Fibroblast of lung (primary cell): Measurements from ENCODE around the gene SRL. TPM values are rescaled to one million over a fixed set of nuclear protein-coding genes. Genes with fewer than 3 reads are reported as not detected.

ENCODE experiments used
- DNase-seq, 2 donors: peaks; one replicate each; pipeline versions ENCODE4 v3.0.0 to v3.0.0-alpha.2; 2010; ENCODE audit warnings: low read depth in 2 of 2
- H2AFZ ChIP-seq: 2 replicates; pipeline ENCODE4 v1.5.1; 2012; ENCODE audit warnings: low read length, control low read depth, inconsistent platforms
- H3K27ac ChIP-seq: 2 replicates; pipeline ENCODE4 v1.5.1; 2011; ENCODE audit warnings: low read length, control low read depth; ENCODE audit not compliant: insufficient read depth
- H3K27me3 ChIP-seq: 2 replicates; pipeline ENCODE4 v1.5.1; 2011; ENCODE audit warnings: mild to moderate bottlenecking, low read length; ENCODE audit not compliant: control insufficient read depth, insufficient read depth
- H3K36me3 ChIP-seq: 2 replicates; pipeline ENCODE4 v1.5.1; 2011; ENCODE audit warnings: low read length; ENCODE audit not compliant: control insufficient read depth, insufficient read depth
- H3K4me1 ChIP-seq: 2 replicates; pipeline ENCODE4 v1.5.1; 2011; ENCODE audit warnings: low read length; ENCODE audit not compliant: control insufficient read depth, insufficient read depth; ENCODE audit errors: extremely low read depth
- H3K4me2 ChIP-seq: 2 replicates; pipeline ENCODE4 v1.5.1; 2011; ENCODE audit warnings: low read length, control low read depth; ENCODE audit not compliant: insufficient read depth; ENCODE audit errors: extremely low read depth
- H3K4me3 ChIP-seq, 4 experiments: fragments of 200-600 bp in 1 of 4; sonication (generic) in 1 of 4; replicated peaks in 1 of 4; 2 replicates each; pipeline ENCODE4 v1.5.1; 2011 to 2016; ENCODE audit warnings: low read length in 4 of 4, low read depth in 3 of 4, mild to moderate bottlenecking in 3 of 4, control low read depth in 2 of 4, inconsistent platforms in 1 of 4, mixed read lengths in 1 of 4; ENCODE audit not compliant: insufficient read depth in 1 of 4; ENCODE audit errors: control extremely low read depth in 1 of 4
- H3K79me2 ChIP-seq: 2 replicates; pipeline ENCODE4 v1.5.1; 2012; ENCODE audit warnings: mild to moderate bottlenecking, low read length, inconsistent platforms; ENCODE audit not compliant: control insufficient read depth, insufficient read depth
- H3K9ac ChIP-seq: 2 replicates; pipeline ENCODE4 v1.5.1; 2011; ENCODE audit warnings: mild to moderate bottlenecking, low read length, control low read depth; ENCODE audit not compliant: insufficient read depth
- H3K9me3 ChIP-seq: 2 replicates; pipeline ENCODE4 v1.5.1; 2012; ENCODE audit warnings: low read depth, low read length; ENCODE audit not compliant: control insufficient read depth, insufficient read depth
- H4K20me1 ChIP-seq: 2 replicates; pipeline ENCODE4 v1.5.1; 2011; ENCODE audit warnings: low read length; ENCODE audit not compliant: control insufficient read depth, insufficient read depth; ENCODE audit errors: extremely low read depth
- EZH2 ChIP-seq: IDR thresholded peaks from 2 replicates; pipeline ENCODE4 v1.5.1; 2012; ENCODE audit warnings: low read length, control low read depth, mild to moderate bottlenecking; ENCODE audit errors: missing control alignments
- polyA plus RNA-seq, 2 donors: library from polyadenylated mRNA; depleted of rRNA in 1 of 2; stranded (reverse) in 1 of 2; unstranded in 1 of 2; fragments of >200 nt; gene quantifications; 2 replicates each; pipeline ENCODE4 v1.2.1, GENCODE V29; 2011 to 2012; ENCODE audit warnings: missing spikeins in 1 of 2
- total RNA-seq: library from RNA; depleted of rRNA; stranded (reverse); fragments of >200 nt; gene quantifications from 2 replicates; pipeline ENCODE4 v1.2.1, GENCODE V29; 2014
- TF ChIP-seq, protein P1 (sequence below), 2 donors: IDR thresholded peaks in 1 of 2; conservative IDR thresholded peaks in 1 of 2; 1 replicate in 1 of 2; 2 replicates in 1 of 2; pipeline ENCODE4 v1.5.1; 2011 to 2012; ENCODE audit warnings: low read length in 2 of 2, control low read depth in 1 of 2, inconsistent platforms in 1 of 2, low read depth in 1 of 2, mild to moderate bottlenecking in 1 of 2

The SRL gene
- total and polyA plus RNA-seq, 2 donors (not counting 1 experiment from before 2014, with no cell fraction given): 0.07 to 0.17 TPM

DNA sequence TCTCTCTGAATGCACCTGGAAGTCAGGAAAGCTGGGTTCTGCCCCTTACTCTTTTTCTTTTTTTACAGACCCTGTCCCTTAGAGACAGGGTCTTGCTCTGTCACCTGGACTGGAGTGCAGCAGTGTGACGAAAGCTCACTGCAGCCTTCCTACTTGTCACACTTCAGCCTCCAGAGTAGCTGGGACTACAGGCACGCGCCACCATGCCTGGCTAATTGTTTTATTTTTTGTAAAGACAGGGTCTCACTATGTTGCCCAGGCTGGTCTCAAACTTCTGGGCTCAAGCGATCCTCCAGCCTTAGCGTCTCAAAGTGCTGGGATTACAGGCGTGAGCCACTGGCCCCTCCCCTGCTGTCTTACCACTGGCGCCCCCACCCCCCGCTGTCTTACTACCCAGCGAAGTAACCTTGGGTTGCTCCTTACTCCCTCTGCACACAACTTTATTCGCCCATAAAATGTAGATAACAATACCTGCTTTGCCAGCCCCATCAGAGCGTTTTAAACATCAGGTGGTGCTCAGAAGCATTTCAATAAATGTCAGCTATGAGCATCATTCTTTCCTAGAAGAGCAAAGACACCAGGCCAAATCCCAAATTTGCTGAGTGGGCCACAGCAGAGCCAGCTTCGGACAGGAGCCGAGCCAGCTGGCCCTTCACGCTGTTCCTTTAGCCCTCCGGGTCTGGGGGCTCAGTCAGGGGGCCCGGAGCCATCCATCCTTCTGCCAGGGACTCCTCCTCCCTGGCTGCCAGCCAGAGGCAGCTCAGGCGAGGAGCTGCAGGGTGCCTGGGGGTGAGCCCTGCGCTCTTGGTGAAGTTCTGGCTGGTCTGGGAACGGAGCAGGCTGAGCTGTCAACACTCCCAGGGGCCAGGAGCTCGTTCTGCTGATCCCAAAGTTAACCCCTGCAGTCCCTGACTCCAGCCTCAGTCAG lies 24.4 kb downstream of the SRL start:
- peaks cover 29% of the 10 kb centered on the region for H3K4me1 ChIP-seq
- peak in 1 of 2 donors; percentile 53 for DNase-seq
- H3K79me2 ChIP-seq: no peaks in the 10 kb centered on the region
- no peaks in the 10 kb centered on the region for H3K36me3 ChIP-seq
- no peaks in the 10 kb centered on the region for H4K20me1 ChIP-seq
- no peaks in the 10 kb centered on the region for H3K9me3 ChIP-seq
- H3K4me2 ChIP-seq: peak overlapping the region; percentile 8
- peak overlapping the region; percentile 45 for H3K9ac ChIP-seq
- peak overlapping the region; percentile 67 for H2AFZ ChIP-seq
- no peak overlapping the region for H3K27ac ChIP-seq
- H3K4me3 ChIP-seq: no peak overlapping the region
- TF ChIP-seq, protein P1, sequence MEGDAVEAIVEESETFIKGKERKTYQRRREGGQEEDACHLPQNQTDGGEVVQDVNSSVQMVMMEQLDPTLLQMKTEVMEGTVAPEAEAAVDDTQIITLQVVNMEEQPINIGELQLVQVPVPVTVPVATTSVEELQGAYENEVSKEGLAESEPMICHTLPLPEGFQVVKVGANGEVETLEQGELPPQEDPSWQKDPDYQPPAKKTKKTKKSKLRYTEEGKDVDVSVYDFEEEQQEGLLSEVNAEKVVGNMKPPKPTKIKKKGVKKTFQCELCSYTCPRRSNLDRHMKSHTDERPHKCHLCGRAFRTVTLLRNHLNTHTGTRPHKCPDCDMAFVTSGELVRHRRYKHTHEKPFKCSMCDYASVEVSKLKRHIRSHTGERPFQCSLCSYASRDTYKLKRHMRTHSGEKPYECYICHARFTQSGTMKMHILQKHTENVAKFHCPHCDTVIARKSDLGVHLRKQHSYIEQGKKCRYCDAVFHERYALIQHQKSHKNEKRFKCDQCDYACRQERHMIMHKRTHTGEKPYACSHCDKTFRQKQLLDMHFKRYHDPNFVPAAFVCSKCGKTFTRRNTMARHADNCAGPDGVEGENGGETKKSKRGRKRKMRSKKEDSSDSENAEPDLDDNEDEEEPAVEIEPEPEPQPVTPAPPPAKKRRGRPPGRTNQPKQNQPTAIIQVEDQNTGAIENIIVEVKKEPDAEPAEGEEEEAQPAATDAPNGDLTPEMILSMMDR (conservative IDR thresholded peaks at IDR 0.05 in 1 of 2, IDR thresholded peaks at IDR 0.05 in 1 of 2; ENCODE audit: low read depth in 1 of 2, low read length in 2 of 2): no peak
- TF ChIP-seq EZH2: no peak
- no peaks in the 10 kb centered on the region for H3K27me3 ChIP-seq

DNA sequence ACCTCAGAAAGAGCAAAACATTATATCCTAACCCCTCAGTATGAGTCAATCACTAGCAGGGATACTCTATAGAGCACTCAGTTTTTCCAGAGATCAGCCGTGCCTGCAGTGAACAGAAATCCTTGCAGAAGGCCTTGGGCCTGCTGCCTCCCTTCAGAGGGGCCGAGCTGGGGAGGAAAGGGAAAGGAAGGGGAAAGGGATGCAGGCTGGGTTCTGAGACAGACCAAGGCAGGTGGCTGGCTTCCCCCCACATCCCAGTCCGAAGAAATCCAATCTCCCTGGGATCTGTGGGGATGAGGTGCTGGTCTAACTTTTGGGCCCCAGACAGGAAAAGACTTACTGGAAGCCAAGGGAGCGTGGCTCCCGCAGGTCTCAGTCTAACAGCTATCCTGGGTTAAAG lies 25.3 kb downstream of the SRL start:
- no peak overlapping the region for H2AFZ ChIP-seq
- H3K9ac ChIP-seq: no peak overlapping the region
- no peak overlapping the region for H3K4me2 ChIP-seq
- no peaks in the 10 kb centered on the region for H3K9me3 ChIP-seq
- DNase-seq: peak in 1 of 2 donors; percentile 19
- no peaks in the 10 kb centered on the region for H3K79me2 ChIP-seq
- no peak for TF ChIP-seq EZH2
- TF ChIP-seq, protein P1 (conservative IDR thresholded peaks at IDR 0.05 in 1 of 2, IDR thresholded peaks at IDR 0.05 in 1 of 2; ENCODE audit: low read depth in 1 of 2, low read length in 2 of 2): no peak
- peaks cover 30% of the 10 kb centered on the region for H3K4me1 ChIP-seq
- H3K36me3 ChIP-seq: no peaks in the 10 kb centered on the region
- no peaks in the 10 kb centered on the region for H4K20me1 ChIP-seq
- H3K27me3 ChIP-seq: no peaks in the 10 kb centered on the region
- H3K27ac ChIP-seq: no peak overlapping the region
- no peak overlapping the region for H3K4me3 ChIP-seq

DNA sequence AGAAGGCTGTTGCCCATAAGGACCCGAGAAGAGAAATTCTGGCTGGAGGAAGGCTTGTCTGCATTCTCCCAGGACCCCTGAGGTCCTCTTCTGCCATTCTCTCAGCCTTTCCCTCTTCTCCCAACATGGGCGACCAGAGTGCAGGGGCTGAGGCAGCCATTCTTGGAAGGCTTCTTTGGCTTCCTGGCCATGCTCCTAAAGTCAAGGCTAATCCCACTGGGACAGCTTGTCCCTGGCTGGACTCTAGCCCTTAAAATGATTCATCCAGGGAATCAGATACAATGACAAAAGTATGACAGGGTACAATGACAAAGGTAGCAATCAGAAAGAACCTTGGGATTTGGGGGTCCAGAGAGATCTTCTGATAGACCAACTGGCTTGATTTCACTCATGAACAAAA lies 26.8 kb downstream of the SRL start:
- Histone ChIP-seq H3K4me2 (no peak overlapping the region), H3K27ac (no peak overlapping the region), H3K79me2 (no peaks in the 10 kb centered on the region), H4K20me1 (no peaks in the 10 kb centered on the region), H3K27me3 (no peaks in the 10 kb centered on the region), H3K36me3 (no peaks in the 10 kb centered on the region), H3K4me3 (no peak overlapping the region), H3K9me3 (no peaks in the 10 kb centered on the region), H2AFZ (no peak overlapping the region), H3K4me1 (peaks cover 30% of the 10 kb centered on the region), H3K9ac (no peak overlapping the region)
- TF ChIP-seq EZH2: no peak
- DNase-seq: no peak
